Endothelial cell of coronary artery (primary cell): ENCODE measurements around the gene TFB2M. TPM values are rescaled to one million over a fixed set of nuclear protein-coding genes. Genes with fewer than 3 reads are reported as not detected.

ENCODE experiments used
- total RNA-seq: library from RNA; depleted of rRNA; stranded (reverse); fragments of >200 nt; gene quantifications from 2 replicates; pipeline ENCODE4 v1.2.3, GENCODE V29; 2014

TFB2M gene
- total RNA-seq = 12.8 and 17.9 TPM in 2 replicates

DNA sequence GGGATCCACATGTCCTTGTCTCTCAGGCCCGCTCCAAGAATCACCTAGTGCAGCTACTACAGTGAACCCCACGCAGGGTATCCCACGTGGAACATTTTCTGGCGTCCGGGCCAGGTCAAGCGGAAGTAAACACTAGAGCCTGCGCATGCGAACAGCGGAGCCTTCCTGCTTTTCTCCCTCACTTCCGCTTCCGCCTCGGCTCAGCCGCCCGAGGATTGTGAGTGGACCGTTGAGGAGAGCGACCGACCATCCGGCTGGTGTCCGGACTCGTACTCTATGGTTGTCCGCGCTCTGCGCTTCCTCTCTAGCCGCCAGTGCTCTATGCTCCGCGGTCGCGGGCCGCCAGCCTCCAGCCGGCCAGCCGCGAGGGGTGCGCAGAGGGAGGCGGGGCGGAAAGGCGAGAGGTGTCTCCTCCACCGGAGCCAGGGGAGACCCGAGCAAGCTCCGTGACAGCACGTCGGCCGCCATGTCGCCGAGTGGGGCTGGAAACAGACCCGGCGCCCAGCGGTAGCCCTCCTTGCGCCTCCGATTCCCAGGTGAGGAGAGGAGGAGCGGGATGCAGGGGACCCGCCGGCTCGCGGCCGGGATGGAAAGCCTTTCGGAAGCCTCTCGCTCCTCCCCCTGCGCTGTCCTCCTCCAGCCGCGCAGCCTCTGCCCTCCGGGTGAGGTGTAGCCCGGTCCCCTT lies at the start of gene TFB2M, which contains the start of gene CNST:
TSS of gene TFB2M (minus strand) at position 134 of the 685 bp plus-strand sequence. CDS start at position 11, 123 bp downstream.
TSS of gene CNST (plus strand) at position 329 of the 685 bp plus-strand sequence. CDS start 25,107 bp downstream, outside the sequence.

DNA sequence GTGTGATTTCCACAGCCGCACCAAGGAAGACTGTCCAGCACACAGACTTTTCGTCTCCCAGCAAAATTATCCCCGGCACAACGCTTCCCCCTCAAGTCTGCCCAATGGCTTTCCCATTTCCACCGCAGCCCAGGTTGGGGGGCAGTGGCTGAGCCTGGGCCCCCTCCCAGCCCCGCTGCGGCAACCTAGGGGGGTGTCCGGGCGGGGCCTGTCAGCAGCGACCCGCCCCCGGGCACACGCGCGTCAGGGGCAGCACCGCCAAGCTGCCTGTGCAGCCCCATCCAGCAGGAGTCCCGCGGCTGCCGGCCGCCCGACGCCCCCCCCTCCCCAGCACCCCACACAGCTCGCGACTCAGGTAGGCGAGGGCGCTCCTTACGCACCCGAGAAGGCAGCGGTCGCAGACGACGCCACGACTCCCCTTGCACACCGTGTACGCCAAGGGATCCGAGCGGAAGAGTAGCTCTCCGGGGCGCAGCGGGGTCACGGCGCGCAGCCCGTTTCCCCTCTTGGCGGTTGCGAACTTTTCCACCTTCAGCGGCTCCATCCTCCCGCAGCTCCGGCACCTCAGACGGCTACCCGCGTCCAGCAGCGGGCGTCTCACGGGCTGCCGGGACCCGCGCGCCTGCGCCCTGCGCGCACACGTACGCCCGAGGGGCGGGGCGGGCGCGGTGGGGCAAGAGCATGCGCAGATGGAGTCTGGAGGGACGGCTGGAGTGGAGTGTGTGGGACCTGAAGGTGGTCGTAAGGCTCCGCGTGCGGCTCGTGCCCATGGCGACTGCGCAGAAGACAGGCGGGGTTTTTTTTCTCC lies 59.2 kb downstream of the TFB2M start, which contains the start of gene SMYD3:
TSS of gene SMYD3 (minus strand) at position 606 of the 808 bp plus-strand sequence.

Other genes starting within 250 kb of the TFB2M start
- gene SMYD3, start 59.0 kb downstream of the TFB2M start, total RNA-seq = 27.9 and 36.6 TPM in 2 replicates
- 10.6 and 14.3 TPM in 2 replicates for gene CNST, start 195 bp upstream of the TFB2M start, total RNA-seq
- 53.5 and 56.2 TPM in 2 replicates for gene SCCPDH, start 158.1 kb upstream of the TFB2M start, total RNA-seq